Muscle layer of duodenum (tissue), 2 donors: ENCODE measurements around the gene MBOAT2.
"Not testable (repeated sequence)": the region's sequence is repeated elsewhere in the genome, so short reads cannot be mapped to it uniquely, and the experiment has no call there.

Experiments
- H3K27ac ChIP-seq: one replicate; pipeline ENCODE4 v1.7.0; 2013; ENCODE audit warnings: mild to moderate bottlenecking, low read length
- H3K27me3 ChIP-seq: one replicate; pipeline ENCODE4 v1.7.0; 2013; ENCODE audit warnings: low read depth, mild to moderate bottlenecking, control low read depth, low read length
- H3K36me3 ChIP-seq, 2 donors: one replicate each; pipeline ENCODE4 v1.7.0; 2013; ENCODE audit warnings: low read length in 2 of 2, control low read depth in 1 of 2, mild to moderate bottlenecking in 1 of 2; ENCODE audit not compliant: insufficient read depth in 2 of 2, control insufficient read depth in 1 of 2
- H3K4me1 ChIP-seq, 2 donors: one replicate each; pipeline ENCODE4 v1.7.0; 2013; ENCODE audit warnings: low read length in 2 of 2, mild to moderate bottlenecking in 2 of 2, control low read depth in 1 of 2, moderate library complexity in 1 of 2; ENCODE audit not compliant: insufficient read depth in 2 of 2, control insufficient read depth in 1 of 2
- H3K4me3 ChIP-seq, 2 donors: one replicate each; pipeline ENCODE4 v1.7.0; 2013; ENCODE audit warnings: low read length in 2 of 2, low read depth in 1 of 2, mild to moderate bottlenecking in 1 of 2
- H3K9me3 ChIP-seq, 2 donors: one replicate each; pipeline ENCODE4 v1.7.0; 2013; ENCODE audit warnings: low read length in 2 of 2, control low read depth in 1 of 2, mild to moderate bottlenecking in 1 of 2; ENCODE audit not compliant: control insufficient read depth in 1 of 2
- donor health status: healthy.

The MBOAT2 gene

DNA sequence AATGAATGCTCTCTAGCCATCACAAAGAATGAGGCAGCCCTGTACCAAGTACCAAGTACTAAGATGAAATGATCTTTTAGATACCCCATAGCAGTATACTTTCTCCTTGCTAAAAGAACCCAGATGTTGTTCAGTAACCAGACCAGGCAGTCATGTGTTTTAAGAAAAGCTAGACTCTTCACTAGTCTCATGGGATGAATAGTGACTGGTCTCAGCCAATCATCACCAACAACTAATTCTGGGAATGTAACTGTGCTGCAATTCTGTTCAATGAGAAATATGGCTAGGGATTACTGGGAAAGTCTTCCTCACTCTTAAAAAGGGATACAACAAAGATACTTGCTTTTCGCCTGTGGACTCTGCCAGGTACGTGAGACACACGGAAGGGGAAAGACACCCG, 29.5 kb downstream of the MBOAT2 start:
- H3K27ac ChIP-seq, result no peak overlapping the region
- H3K9me3 ChIP-seq, result no peaks in the 10 kb centered on the region
- H3K36me3 ChIP-seq, result no peaks in the 10 kb centered on the region
- H3K27me3 ChIP-seq, result no peaks in the 10 kb centered on the region
- H3K4me1 ChIP-seq, result peaks cover 0 to 7% of the 10 kb centered on the region in 2 donors
- H3K4me3 ChIP-seq, result no peak overlapping the region

DNA sequence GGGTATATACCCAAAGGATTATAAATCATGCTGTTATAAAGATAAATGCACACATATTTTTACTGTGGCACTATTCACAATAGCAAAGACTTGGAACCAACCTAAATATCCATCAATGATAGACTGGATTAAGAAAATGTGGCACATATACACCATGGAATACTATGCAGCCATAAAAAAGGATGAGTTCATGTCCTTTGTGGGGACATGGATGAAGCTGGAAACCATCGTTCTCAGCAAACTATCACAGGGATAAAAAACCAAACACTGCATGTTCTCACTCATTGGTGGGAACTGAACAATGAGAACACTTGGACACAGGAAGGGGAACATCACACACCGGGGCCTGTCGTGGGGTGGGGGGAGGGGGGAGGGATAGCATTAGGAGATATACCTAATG, 30.5 kb downstream of the MBOAT2 start:
- not testable (repeated sequence) for H3K27me3 ChIP-seq, H3K4me1 ChIP-seq, H3K36me3 ChIP-seq, H3K9me3 ChIP-seq, H3K4me3 ChIP-seq, H3K27ac ChIP-seq

- not testable (repeated sequence) for H3K4me1 ChIP-seq, H3K36me3 ChIP-seq, H3K4me3 ChIP-seq, H3K27me3 ChIP-seq, H3K9me3 ChIP-seq, H3K27ac ChIP-seq
These were observed 30.9 kb downstream of the MBOAT2 start for GRCh38 chr2:8972535-8972934.

- not testable (repeated sequence) for H3K27me3 ChIP-seq, H3K4me1 ChIP-seq
These were observed 34.1 kb downstream of the MBOAT2 start for GRCh38 chr2:8969348-8969747.

GRCh38 chr2:8966123-8966908, 37.2 kb downstream of the MBOAT2 start:
- H3K4me3 ChIP-seq, result no peak overlapping the region
- H3K4me1 ChIP-seq, result no peaks in the 10 kb centered on the region
- no peaks in the 10 kb centered on the region for H3K27me3 ChIP-seq
- H3K27ac ChIP-seq, result no peak overlapping the region
- H3K36me3 ChIP-seq, result no peaks in the 10 kb centered on the region
- H3K9me3 ChIP-seq, result no peaks in the 10 kb centered on the region

More at GRCh38 chr2:8969348-8969747, 34.1 kb downstream of the MBOAT2 start:
- H3K9me3 ChIP-seq, H3K27ac ChIP-seq, H3K36me3 ChIP-seq, H3K4me3 ChIP-seq: not testable (repeated sequence)

GRCh38 chr2:8965216-8965969, 38.1 kb downstream of the MBOAT2 start:
- Histone ChIP-seq H3K27me3 (no peaks in the 10 kb centered on the region), H3K27ac (no peak overlapping the region), H3K4me3 (no peak overlapping the region), H3K9me3 (no peaks in the 10 kb centered on the region), H3K36me3 (no peaks in the 10 kb centered on the region), H3K4me1 (no peaks in the 10 kb centered on the region)

DNA sequence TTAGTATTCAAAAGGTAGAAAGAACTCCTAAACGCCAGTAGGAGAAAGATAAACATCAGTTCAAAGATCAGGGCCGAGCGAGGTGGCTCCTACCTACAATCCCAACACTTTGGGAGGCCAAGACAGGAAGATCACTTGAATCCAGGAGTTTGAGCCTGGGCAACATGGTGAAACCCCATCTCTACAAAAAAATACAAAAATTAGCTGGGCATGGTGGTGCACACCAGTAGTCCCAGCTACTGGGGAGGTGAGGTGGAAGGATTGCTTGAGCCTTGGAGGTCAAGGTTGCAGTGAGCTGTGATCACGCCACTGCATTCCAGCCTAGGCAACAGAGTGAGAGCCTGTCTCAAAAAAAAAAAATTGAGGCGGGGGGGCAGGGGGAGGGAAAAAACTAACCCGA, 40.6 kb downstream of the MBOAT2 start:
- H3K4me1 ChIP-seq, result no peaks in the 10 kb centered on the region
- no peaks in the 10 kb centered on the region for H3K9me3 ChIP-seq
- no peak overlapping the region for H3K27ac ChIP-seq
- no peaks in the 10 kb centered on the region for H3K36me3 ChIP-seq
- no peaks in the 10 kb centered on the region for H3K27me3 ChIP-seq
- H3K4me3 ChIP-seq, result no peak overlapping the region

DNA sequence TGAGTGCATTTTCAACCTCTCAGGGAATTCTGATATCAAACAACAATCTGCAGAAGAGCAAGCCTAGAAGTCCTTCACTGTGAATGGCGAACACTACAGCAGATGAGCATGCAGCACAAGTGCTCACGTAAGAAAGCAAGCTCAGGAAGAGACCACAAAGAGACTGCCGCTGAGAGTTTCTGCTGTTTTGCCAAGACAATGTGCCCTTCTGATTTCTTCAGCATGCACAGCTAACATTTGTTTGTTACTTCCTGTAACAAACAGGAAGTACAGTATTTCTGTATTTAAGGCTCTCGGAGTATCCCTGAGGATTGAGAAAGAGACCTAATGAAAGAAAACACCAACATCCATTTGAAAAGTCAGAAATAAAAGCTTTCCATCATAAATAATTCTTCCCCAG, 45.9 kb downstream of the MBOAT2 start:
- H3K9me3 ChIP-seq, result no peaks in the 10 kb centered on the region
- no peaks in the 10 kb centered on the region for H3K27me3 ChIP-seq
- H3K36me3 ChIP-seq, result peaks cover 0 to 9% of the 10 kb centered on the region in 2 donors
- H3K4me3 ChIP-seq, result no peak overlapping the region
- no peaks in the 10 kb centered on the region for H3K4me1 ChIP-seq
- no peak overlapping the region for H3K27ac ChIP-seq

DNA sequence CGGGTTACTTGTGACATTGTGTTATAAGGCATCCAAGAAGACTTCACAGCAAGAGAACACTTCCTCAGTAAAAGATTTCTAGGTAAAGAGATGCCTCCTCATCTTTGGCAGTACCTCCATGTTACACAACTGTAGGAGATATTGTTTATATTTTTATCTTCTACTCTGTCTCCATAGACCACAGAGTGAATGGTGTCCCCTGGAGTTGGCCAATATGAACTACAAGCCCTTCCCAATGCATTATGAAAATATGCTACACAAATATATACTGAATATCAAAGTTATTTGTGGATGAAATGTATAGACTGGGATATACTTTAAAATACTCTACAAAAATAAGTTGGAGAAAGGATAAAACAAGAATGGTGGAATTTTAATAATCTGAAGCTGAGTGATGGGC, 46.7 kb downstream of the MBOAT2 start:
- no peaks in the 10 kb centered on the region for H3K27me3 ChIP-seq
- no peak overlapping the region for H3K4me3 ChIP-seq
- H3K4me1 ChIP-seq, result no peaks in the 10 kb centered on the region
- no peak overlapping the region for H3K27ac ChIP-seq
- no peaks in the 10 kb centered on the region for H3K9me3 ChIP-seq
- peaks cover 0 to 9% of the 10 kb centered on the region in 2 donors for H3K36me3 ChIP-seq

DNA sequence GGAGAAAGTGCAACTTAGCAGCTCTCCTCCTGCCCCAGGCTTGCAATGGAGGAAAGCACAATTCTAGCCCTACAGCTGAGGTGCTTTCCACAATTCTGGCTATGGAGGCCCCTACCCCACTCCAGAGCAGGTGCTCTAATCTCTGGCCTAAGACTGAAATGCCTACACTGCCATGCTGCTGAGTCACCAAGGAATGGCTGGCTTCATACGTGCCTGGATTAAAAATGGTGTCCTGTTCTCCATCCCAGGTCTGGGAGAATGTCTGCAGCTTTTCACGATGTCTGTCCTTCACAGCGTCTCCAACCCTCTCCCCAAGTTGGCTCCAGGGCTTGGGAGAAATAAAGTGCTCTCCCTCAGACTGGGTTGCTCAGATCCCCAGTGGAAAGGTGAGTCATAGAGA, 48.5 kb downstream of the MBOAT2 start:
- H3K27ac ChIP-seq, result no peak overlapping the region
- H3K9me3 ChIP-seq, result no peaks in the 10 kb centered on the region
- H3K4me1 ChIP-seq, result no peaks in the 10 kb centered on the region
- H3K36me3 ChIP-seq, result peaks cover 0 to 9% of the 10 kb centered on the region in 2 donors
- no peaks in the 10 kb centered on the region for H3K27me3 ChIP-seq
- no peak overlapping the region for H3K4me3 ChIP-seq

DNA sequence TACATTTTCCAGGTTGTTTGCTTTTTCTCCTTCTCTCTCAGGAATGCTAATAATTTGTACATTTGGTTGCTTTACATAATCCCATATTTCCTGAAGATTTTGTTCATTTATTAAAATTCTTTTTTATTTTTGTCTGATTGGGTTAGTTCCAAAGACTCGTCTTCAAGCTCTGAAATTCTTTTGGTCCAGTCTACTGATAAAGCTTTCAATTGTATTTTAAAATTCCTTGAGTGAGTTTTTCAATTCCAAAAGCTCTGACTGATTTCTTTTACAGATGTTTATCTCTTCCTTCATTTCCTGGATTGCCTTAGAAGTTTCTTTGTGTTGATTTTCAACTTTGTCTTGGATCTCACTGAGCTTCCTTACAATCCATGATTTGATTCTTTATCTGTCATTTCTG, 50.0 kb downstream of the MBOAT2 start:
- Histone ChIP-seq H3K36me3 (peaks cover 0 to 9% of the 10 kb centered on the region in 2 donors), H3K4me3 (no peak overlapping the region), H3K9me3 (no peaks in the 10 kb centered on the region), H3K27ac (no peak overlapping the region), H3K4me1 (no peaks in the 10 kb centered on the region), H3K27me3 (no peaks in the 10 kb centered on the region)
